H9 (cell line): ENCODE measurements around the gene XXYLT1. TPM values are rescaled to one million over a fixed set of nuclear protein-coding genes. Genes with fewer than 3 reads are reported as not detected.

ENCODE experiments used
- DNase-seq: peaks from one replicate; pipeline ENCODE4 v3.0.0-alpha.2; 2017
- H2AFZ ChIP-seq: one replicate; pipeline ENCODE4 v1.6.1; 2013; ENCODE audit warnings: mild to moderate bottlenecking, low read length, control low read depth, moderate library complexity
- H2AK5ac ChIP-seq: 2 replicates; pipeline ENCODE4 v1.6.1; 2013; ENCODE audit warnings: low read length, control low read depth, mixed read lengths; ENCODE audit not compliant: insufficient read length
- H2BK120ac ChIP-seq: one replicate; pipeline ENCODE4 v1.6.1; 2013; ENCODE audit warnings: low read depth, mild to moderate bottlenecking, low read length, control low read depth, inconsistent platforms; ENCODE audit not compliant: poor library complexity, severe bottlenecking
- H2BK12ac ChIP-seq: 2 replicates; pipeline ENCODE4 v1.6.1; 2013; ENCODE audit warnings: low read length, control low read depth, mixed read lengths, low read depth; ENCODE audit not compliant: insufficient read length
- H2BK15ac ChIP-seq: 2 replicates; pipeline ENCODE4 v1.6.1; 2013; ENCODE audit warnings: low read depth, low read length, control low read depth
- H2BK20ac ChIP-seq: one replicate; pipeline ENCODE4 v1.6.1; 2013; ENCODE audit warnings: low read depth, mild to moderate bottlenecking, low read length, control low read depth, inconsistent platforms; ENCODE audit not compliant: poor library complexity, severe bottlenecking
- H2BK5ac ChIP-seq: 2 replicates; pipeline ENCODE4 v1.6.1; 2013; ENCODE audit warnings: low read length, control low read depth, mixed read lengths; ENCODE audit not compliant: insufficient read length
- H3K14ac ChIP-seq: 2 replicates; pipeline ENCODE4 v1.6.1; 2013; ENCODE audit warnings: low read length, control low read depth; ENCODE audit not compliant: insufficient read depth
- H3K18ac ChIP-seq: 2 replicates; pipeline ENCODE4 v1.6.1; 2013; ENCODE audit warnings: low read depth, mild to moderate bottlenecking, mixed read lengths, low read length, control low read depth; ENCODE audit not compliant: insufficient read length
- H3K23ac ChIP-seq: 2 replicates; pipeline ENCODE4 v1.6.1; 2013; ENCODE audit warnings: low read length, control low read depth, mixed read lengths, low read depth; ENCODE audit not compliant: insufficient read length
- H3K23me2 ChIP-seq: 2 replicates; pipeline ENCODE4 v1.6.1; 2013; ENCODE audit warnings: low read depth, mild to moderate bottlenecking, mixed read lengths, low read length, control low read depth; ENCODE audit not compliant: insufficient read length, poor library complexity, severe bottlenecking
- H3K27ac ChIP-seq: 2 replicates; pipeline ENCODE4 v1.5.1; 2013; ENCODE audit warnings: low read length, control low read depth, mixed read lengths, low read depth; ENCODE audit not compliant: insufficient read length
- H3K27me3 ChIP-seq: 2 replicates; pipeline ENCODE4 v1.6.1; 2013; ENCODE audit warnings: low read length, control low read depth, inconsistent platforms; ENCODE audit not compliant: insufficient read depth
- H3K4ac ChIP-seq: 2 replicates; pipeline ENCODE4 v1.6.1; 2013; ENCODE audit warnings: low read depth, mild to moderate bottlenecking, control low read depth, inconsistent platforms, low read length, moderate library complexity
- H3K4me1 ChIP-seq: 2 replicates; pipeline ENCODE4 v1.6.1; 2013; ENCODE audit warnings: low read length, control low read depth, inconsistent platforms; ENCODE audit not compliant: insufficient read depth
- H3K4me2 ChIP-seq: 2 replicates; pipeline ENCODE4 v1.6.1; 2013; ENCODE audit warnings: low read length, control low read depth, mixed read lengths; ENCODE audit not compliant: insufficient read length, insufficient read depth
- H3K56ac ChIP-seq: 2 replicates; pipeline ENCODE4 v1.6.1; 2013; ENCODE audit warnings: low read depth, mild to moderate bottlenecking, mixed read lengths, low read length, control low read depth; ENCODE audit not compliant: insufficient read length
- H3K79me1 ChIP-seq: 2 replicates; pipeline ENCODE4 v1.6.1; 2013; ENCODE audit warnings: low read depth, mild to moderate bottlenecking, moderate library complexity, low read length, control low read depth, inconsistent platforms; ENCODE audit not compliant: insufficient read depth, poor library complexity, severe bottlenecking
- H3K79me2 ChIP-seq: 2 replicates; pipeline ENCODE4 v1.6.1; 2013; ENCODE audit warnings: low read length, control low read depth, inconsistent platforms; ENCODE audit not compliant: insufficient read depth
- H3K9ac ChIP-seq: 2 replicates; pipeline ENCODE4 v1.6.1; 2013; ENCODE audit warnings: low read length, control low read depth, mixed read lengths; ENCODE audit not compliant: insufficient read length; ENCODE audit errors: extremely low read depth
- H3K9me3 ChIP-seq: one replicate; pipeline ENCODE4 v1.6.1; 2013; ENCODE audit warnings: low read depth, low read length, inconsistent platforms; ENCODE audit not compliant: control insufficient read depth
- H3T11ph ChIP-seq: one replicate; pipeline ENCODE4 v1.6.1; 2013; ENCODE audit warnings: mild to moderate bottlenecking, low read length, control low read depth, inconsistent platforms
- H4K20me1 ChIP-seq: one replicate; pipeline ENCODE4 v1.6.1; 2013; ENCODE audit not compliant: control insufficient read depth, insufficient read length, insufficient read depth
- H4K5ac ChIP-seq: 2 replicates; pipeline ENCODE4 v1.6.1; 2013; ENCODE audit warnings: low read depth, mild to moderate bottlenecking, mixed read lengths, low read length, control low read depth; ENCODE audit not compliant: insufficient read length
- H4K8ac ChIP-seq: replicated peaks from 2 replicates; pipeline ENCODE4 v1.6.1; 2013; ENCODE audit warnings: low read length, control low read depth, mixed read lengths, low read depth; ENCODE audit not compliant: insufficient read length
- H4K91ac ChIP-seq: 2 replicates; pipeline ENCODE4 v1.6.1; 2013; ENCODE audit warnings: low read depth, mild to moderate bottlenecking, moderate library complexity, mixed read lengths, low read length, control low read depth; ENCODE audit not compliant: insufficient read length
- H3K27ac Mint-ChIP-seq, 3 experiments: 2 replicates in 2 of 3; 3 replicates in 1 of 3; pipeline ENCODE4 v1.8.0; 2020 to 2021; ENCODE audit warnings: mixed read lengths in 3 of 3, mild to moderate bottlenecking in 1 of 3, moderate library complexity in 1 of 3
- H3K27me3 Mint-ChIP-seq: 2 replicates; pipeline ENCODE4 v1.8.0; 2021; ENCODE audit warnings: low read depth, mild to moderate bottlenecking, moderate library complexity, mixed read lengths
- H3K36me3 Mint-ChIP-seq, 3 experiments: 2 replicates in 2 of 3; 3 replicates in 1 of 3; pipeline ENCODE4 v1.8.0; 2020 to 2021; ENCODE audit warnings: low read depth in 3 of 3, mixed read lengths in 3 of 3; ENCODE audit not compliant: insufficient read depth in 1 of 3
- H3K4me1 Mint-ChIP-seq, 2 experiments: 2 replicates each; pipeline ENCODE4 v1.8.0; 2020; ENCODE audit warnings: mixed read lengths in 2 of 2
- H3K4me3 Mint-ChIP-seq, 2 experiments: 2 replicates in 1 of 2; 3 replicates in 1 of 2; pipeline ENCODE4 v1.8.0; 2020 to 2021; ENCODE audit warnings: mild to moderate bottlenecking in 2 of 2, mixed read lengths in 2 of 2, moderate library complexity in 1 of 2
- H3K9me3 Mint-ChIP-seq, 2 experiments: 2 replicates in 1 of 2; 3 replicates in 1 of 2; pipeline ENCODE4 v1.8.0; 2020; ENCODE audit warnings: mild to moderate bottlenecking in 2 of 2, mixed read lengths in 2 of 2, moderate library complexity in 1 of 2
- WGBS: extraction: QIAGEN DNeasy Blood & Tissue Kit; methylation state at CpG from one replicate; pipeline ENCODE4 v1.1.7; 2013; ENCODE audit warnings: missing lambda C conversion rate, low lambda C conversion rate, mixed read lengths; ENCODE audit not compliant: insufficient read length; ENCODE audit errors: extremely low coverage; 5-methylcytosine and 5-hydroxymethylcytosine counted together
- total RNA-seq: library from RNA; stranded (reverse); gene quantifications from 2 replicates; pipeline ENCODE4 v1.2.1, GENCODE V29; 2021
- TF ChIP-seq, protein P1 (sequence below): fragments of 200-600 bp; sonication (generic); conservative IDR thresholded peaks from 3 replicates; pipeline ENCODE4 v1.8.0; 2021; ENCODE audit warnings: antibody characterized with exemption, mild to moderate bottlenecking

The XXYLT1 gene
- total RNA-seq, 1 experiment from 2014 or later: 22.7 TPM

DNA sequence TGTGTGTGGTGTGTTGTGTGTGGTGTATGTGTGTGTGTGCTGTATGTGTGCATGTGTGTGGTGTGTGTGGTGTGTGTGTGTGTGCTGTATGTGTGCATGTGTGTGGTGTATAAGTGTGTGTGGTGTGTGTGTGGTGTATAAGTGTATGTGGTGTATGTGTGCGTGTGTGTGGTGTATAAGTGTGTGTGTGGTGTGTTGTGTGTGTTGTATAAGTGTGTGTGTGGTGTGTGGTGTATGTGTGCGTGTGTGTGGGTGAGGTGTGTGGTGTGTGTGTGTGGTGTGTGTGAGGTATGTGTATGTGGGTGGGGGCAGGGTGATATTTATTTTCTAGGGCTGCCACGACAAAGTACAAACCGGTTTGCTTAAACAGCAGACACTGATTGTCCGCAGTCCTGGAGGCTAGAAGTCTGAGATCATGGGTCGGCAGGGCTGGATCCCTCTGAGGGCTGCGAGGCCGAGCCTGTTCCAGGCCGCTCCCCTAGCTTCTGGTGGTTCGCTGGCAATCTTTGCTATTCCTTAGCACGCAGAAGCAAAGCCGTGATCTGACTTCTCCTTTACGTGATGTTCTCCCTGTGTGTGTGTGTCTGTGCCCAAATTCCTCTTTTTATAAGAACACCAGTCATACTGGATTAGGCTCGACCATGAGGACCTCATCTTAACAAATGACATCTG, 160.2 kb downstream of the XXYLT1 start:
- Mint-ChIP-seq H3K27ac (no peak overlapping the region), H3K9me3 (no peaks in the 10 kb centered on the region), H3K27me3 (no peaks in the 10 kb centered on the region; the same call in 1 of the 2 replicates), H3K36me3 (no peaks in the 10 kb centered on the region), H3K4me3 (no peak overlapping the region), H3K4me1 (peaks cover 5 to 9% of the 10 kb centered on the region in 2 experiments)
- TF ChIP-seq, protein P1, sequence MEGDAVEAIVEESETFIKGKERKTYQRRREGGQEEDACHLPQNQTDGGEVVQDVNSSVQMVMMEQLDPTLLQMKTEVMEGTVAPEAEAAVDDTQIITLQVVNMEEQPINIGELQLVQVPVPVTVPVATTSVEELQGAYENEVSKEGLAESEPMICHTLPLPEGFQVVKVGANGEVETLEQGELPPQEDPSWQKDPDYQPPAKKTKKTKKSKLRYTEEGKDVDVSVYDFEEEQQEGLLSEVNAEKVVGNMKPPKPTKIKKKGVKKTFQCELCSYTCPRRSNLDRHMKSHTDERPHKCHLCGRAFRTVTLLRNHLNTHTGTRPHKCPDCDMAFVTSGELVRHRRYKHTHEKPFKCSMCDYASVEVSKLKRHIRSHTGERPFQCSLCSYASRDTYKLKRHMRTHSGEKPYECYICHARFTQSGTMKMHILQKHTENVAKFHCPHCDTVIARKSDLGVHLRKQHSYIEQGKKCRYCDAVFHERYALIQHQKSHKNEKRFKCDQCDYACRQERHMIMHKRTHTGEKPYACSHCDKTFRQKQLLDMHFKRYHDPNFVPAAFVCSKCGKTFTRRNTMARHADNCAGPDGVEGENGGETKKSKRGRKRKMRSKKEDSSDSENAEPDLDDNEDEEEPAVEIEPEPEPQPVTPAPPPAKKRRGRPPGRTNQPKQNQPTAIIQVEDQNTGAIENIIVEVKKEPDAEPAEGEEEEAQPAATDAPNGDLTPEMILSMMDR: no peak
- Histone ChIP-seq H2BK12ac (no peak overlapping the region), H3K27me3 (no peaks in the 10 kb centered on the region), H2BK120ac (no peak overlapping the region), H3K4me1 (no peaks in the 10 kb centered on the region), H3K4ac (no peak overlapping the region), H3K79me2 (no peaks in the 10 kb centered on the region; the same call in 1 of the 2 replicates), H3K4me2 (no peak overlapping the region), H2BK15ac (no peak overlapping the region), H3K9ac (no peak overlapping the region), H3K14ac (no peak overlapping the region), H3K18ac (no peak overlapping the region), H3K27ac (no peak overlapping the region), H4K91ac (no peak overlapping the region), H3K9me3 (no peaks in the 10 kb centered on the region), H3K23me2 (peaks cover 3% of the 10 kb centered on the region), H4K5ac (peak overlapping the region; percentile 69), H3K56ac (peak overlapping the region; percentile 42), H2AK5ac (no peak overlapping the region), H3T11ph (no peak overlapping the region), H4K8ac (peak overlapping the region; percentile 51), H3K79me1 (no peaks in the 10 kb centered on the region), H2AFZ (no peak overlapping the region), H2BK20ac (no peak overlapping the region), H4K20me1 (no peaks in the 10 kb centered on the region), H3K23ac (no peak overlapping the region), H2BK5ac (no peak overlapping the region)
- DNase-seq: no peak
- WGBS: 100% methylated on average over 2 of the region's 14 CpGs
